ENCODE data around the gene CT55.
"Not testable (repeated sequence)": the region's sequence is repeated elsewhere in the genome, so short reads cannot be mapped to it uniquely, and the experiment has no call there.

DNA sequence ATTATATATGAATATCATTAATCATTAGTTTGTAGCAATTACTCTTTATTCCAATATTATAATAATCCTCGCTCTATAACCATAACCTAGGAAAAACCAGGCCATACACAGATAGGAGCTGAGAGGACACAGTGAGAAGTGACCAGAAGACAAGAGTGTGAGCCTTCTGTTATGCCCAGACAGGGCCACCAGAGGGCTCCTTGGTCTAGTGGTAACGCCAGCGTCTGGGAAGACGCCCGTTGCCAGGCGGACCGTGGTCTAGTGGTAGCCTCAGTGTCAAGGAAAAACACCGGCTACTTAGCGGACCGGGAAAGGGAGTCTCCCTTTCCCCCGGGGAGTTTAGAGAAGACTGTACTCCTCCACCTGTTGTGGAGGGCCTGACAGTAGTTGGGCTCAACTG is 35.2 kb upstream of the CT55 start:
- TF ChIP-seq, protein P1, sequence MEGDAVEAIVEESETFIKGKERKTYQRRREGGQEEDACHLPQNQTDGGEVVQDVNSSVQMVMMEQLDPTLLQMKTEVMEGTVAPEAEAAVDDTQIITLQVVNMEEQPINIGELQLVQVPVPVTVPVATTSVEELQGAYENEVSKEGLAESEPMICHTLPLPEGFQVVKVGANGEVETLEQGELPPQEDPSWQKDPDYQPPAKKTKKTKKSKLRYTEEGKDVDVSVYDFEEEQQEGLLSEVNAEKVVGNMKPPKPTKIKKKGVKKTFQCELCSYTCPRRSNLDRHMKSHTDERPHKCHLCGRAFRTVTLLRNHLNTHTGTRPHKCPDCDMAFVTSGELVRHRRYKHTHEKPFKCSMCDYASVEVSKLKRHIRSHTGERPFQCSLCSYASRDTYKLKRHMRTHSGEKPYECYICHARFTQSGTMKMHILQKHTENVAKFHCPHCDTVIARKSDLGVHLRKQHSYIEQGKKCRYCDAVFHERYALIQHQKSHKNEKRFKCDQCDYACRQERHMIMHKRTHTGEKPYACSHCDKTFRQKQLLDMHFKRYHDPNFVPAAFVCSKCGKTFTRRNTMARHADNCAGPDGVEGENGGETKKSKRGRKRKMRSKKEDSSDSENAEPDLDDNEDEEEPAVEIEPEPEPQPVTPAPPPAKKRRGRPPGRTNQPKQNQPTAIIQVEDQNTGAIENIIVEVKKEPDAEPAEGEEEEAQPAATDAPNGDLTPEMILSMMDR (IDR thresholded peaks at IDR 0.05 in 2 of 3, conservative IDR thresholded peaks at IDR 0.05 in 1 of 3; ENCODE audit: borderline replicate concordance in 1 of 3, insufficient read depth in 1 of 3, low read depth in 2 of 3, low read length in 2 of 3), result peak; percentile 20 to 29 (median 24); a peak in 2 of 6 replicates
- TF ChIP-seq POLR2AphosphoS5 (IDR thresholded peaks at IDR 0.05; ENCODE audit: low read depth, low read length), result not testable (repeated sequence)
